ENCODE results near the gene TSN.

GRCh38 chr2:121727950-121728349 is 27.5 kb upstream of the TSN start:
- no peak for TF ChIP-seq CTCF (conservative IDR thresholded peaks at IDR 0.05 in 1 of 2, IDR thresholded peaks at IDR 0.05 in 1 of 2; ENCODE audit: low read depth in 1 of 2, low read length in 2 of 2)
- no peak for TF ChIP-seq EZH2 (IDR thresholded peaks at IDR 0.05; ENCODE audit: low read length, missing control alignments)
